DND-41 (cell line): ENCODE results near the gene BEND5.

Experiments
- ATAC-seq: fragments of 200-7000 bp; cut with Tn5 transposase; 3 replicates; pipeline ENCODE4 v1.9.1; 2021; ENCODE audit warnings: low read depth; ENCODE audit not compliant: insufficient read depth
- DNase-seq: peaks from one replicate; pipeline ENCODE4 v3.0.0-alpha.2; 2020
- H2AFZ ChIP-seq: 2 replicates; pipeline ENCODE4 v1.6.0; 2012; ENCODE audit warnings: low read depth, low read length
- H3K27ac ChIP-seq: 2 replicates; pipeline ENCODE4 v1.5.1; 2012; ENCODE audit warnings: low read length, inconsistent platforms
- H3K27me3 ChIP-seq: fragments of 200-600 bp; sonication (generic); 2 replicates; pipeline ENCODE4 v1.6.0; 2012; ENCODE audit warnings: low read length, mild to moderate bottlenecking, inconsistent platforms; ENCODE audit not compliant: insufficient read depth, poor library complexity
- H3K36me3 ChIP-seq: 2 replicates; pipeline ENCODE4 v1.5.1; 2012; ENCODE audit warnings: low read length, inconsistent platforms; ENCODE audit not compliant: insufficient read depth
- H3K4me1 ChIP-seq: 2 replicates; pipeline ENCODE4 v1.5.1; 2012; ENCODE audit warnings: mild to moderate bottlenecking, low read length; ENCODE audit not compliant: insufficient read depth
- H3K4me2 ChIP-seq: 2 replicates; pipeline ENCODE4 v1.6.0; 2012; ENCODE audit warnings: mild to moderate bottlenecking, moderate library complexity, low read length, inconsistent platforms; ENCODE audit not compliant: insufficient read depth
- H3K4me3 ChIP-seq, 2 experiments: fragments of 200-600 bp in 1 of 2; shearing (Covaris generic) in 1 of 2; 2 replicates each; pipeline ENCODE4 v1.5.1; 2012 to 2016; ENCODE audit warnings: inconsistent platforms in 2 of 2, low read length in 2 of 2, mild to moderate bottlenecking in 2 of 2, low read depth in 1 of 2, moderate library complexity in 1 of 2
- H3K79me2 ChIP-seq: 2 replicates; pipeline ENCODE4 v1.6.0; 2012; ENCODE audit warnings: low read length, inconsistent platforms; ENCODE audit not compliant: insufficient read depth
- H3K9ac ChIP-seq: 2 replicates; pipeline ENCODE4 v1.6.0; 2012; ENCODE audit warnings: low read depth, mild to moderate bottlenecking, inconsistent platforms, low read length, moderate library complexity
- H3K9me3 ChIP-seq: 2 replicates; pipeline ENCODE4 v1.5.1; 2012; ENCODE audit warnings: low read length, moderate library complexity, mild to moderate bottlenecking, inconsistent platforms; ENCODE audit not compliant: insufficient read depth, severe bottlenecking
- H4K20me1 ChIP-seq: 2 replicates; pipeline ENCODE4 v1.6.0; 2012; ENCODE audit warnings: low read length; ENCODE audit not compliant: insufficient read depth
- CTCF ChIP-seq: IDR thresholded peaks from 2 replicates; pipeline ENCODE4 v1.5.1; 2012; ENCODE audit warnings: borderline replicate concordance, low read length, moderate library complexity, mild to moderate bottlenecking; ENCODE audit not compliant: poor library complexity, severe bottlenecking; ENCODE audit errors: extremely low read depth
- EZH2 ChIP-seq: IDR thresholded peaks from 3 replicates; pipeline ENCODE4 v1.6.1; 2012; ENCODE audit warnings: borderline replicate concordance, low read depth, mild to moderate bottlenecking, moderate library complexity, low read length, inconsistent platforms; ENCODE audit not compliant: severe bottlenecking

BEND5 gene

GRCh38 chr1:48710318-48710717 lies 66.4 kb downstream of the BEND5 start:
- H3K9ac ChIP-seq: no peak overlapping the region
- no peaks in the 10 kb centered on the region for H3K4me1 ChIP-seq
- H3K36me3 ChIP-seq: no peaks in the 10 kb centered on the region
- no peak for TF ChIP-seq EZH2
- no peak for TF ChIP-seq CTCF
- ATAC-seq: no peak
- no peak overlapping the region for H3K27ac ChIP-seq
- no peak for DNase-seq
- no peaks in the 10 kb centered on the region for H4K20me1 ChIP-seq
- H2AFZ ChIP-seq: no peak overlapping the region
- no peak overlapping the region for H3K4me3 ChIP-seq
- H3K79me2 ChIP-seq: no peaks in the 10 kb centered on the region
- H3K4me2 ChIP-seq: no peak overlapping the region
- H3K27me3 ChIP-seq: peaks cover 2% of the 10 kb centered on the region
- H3K9me3 ChIP-seq: no peaks in the 10 kb centered on the region

- DNase-seq (no peak), ATAC-seq (no peak)
- H3K4me2 ChIP-seq: no peak overlapping the region
- H3K9ac ChIP-seq: no peak overlapping the region
- no peaks in the 10 kb centered on the region for H3K9me3 ChIP-seq
- H2AFZ ChIP-seq: no peak overlapping the region
- no peaks in the 10 kb centered on the region for H4K20me1 ChIP-seq
- no peak overlapping the region for H3K27ac ChIP-seq
- TF ChIP-seq EZH2 (no peak), CTCF (no peak)
- peaks cover 7% of the 10 kb centered on the region for H3K27me3 ChIP-seq
- H3K79me2 ChIP-seq: no peaks in the 10 kb centered on the region
- H3K4me1 ChIP-seq: no peaks in the 10 kb centered on the region
- H3K4me3 ChIP-seq: no peak overlapping the region
- no peaks in the 10 kb centered on the region for H3K36me3 ChIP-seq
These were observed 72.0 kb downstream of the BEND5 start for GRCh38 chr1:48704736-48705135.

- no peak overlapping the region for H3K9ac ChIP-seq
- no peak overlapping the region for H3K27ac ChIP-seq
- no peaks in the 10 kb centered on the region for H4K20me1 ChIP-seq
- no peak overlapping the region for H3K4me3 ChIP-seq
- H3K27me3 ChIP-seq: peaks cover 7% of the 10 kb centered on the region
- DNase-seq (no peak), ATAC-seq (no peak)
- no peak overlapping the region for H3K4me2 ChIP-seq
- no peaks in the 10 kb centered on the region for H3K36me3 ChIP-seq
- no peak for TF ChIP-seq EZH2
- no peak for TF ChIP-seq CTCF
- H2AFZ ChIP-seq: no peak overlapping the region
- no peaks in the 10 kb centered on the region for H3K9me3 ChIP-seq
- H3K4me1 ChIP-seq: no peaks in the 10 kb centered on the region
- no peaks in the 10 kb centered on the region for H3K79me2 ChIP-seq
These were observed 75.2 kb downstream of the BEND5 start for GRCh38 chr1:48701445-48701844.

- no peaks in the 10 kb centered on the region for H4K20me1 ChIP-seq
- H3K9me3 ChIP-seq: no peaks in the 10 kb centered on the region
- no peak overlapping the region for H3K27ac ChIP-seq
- H3K4me3 ChIP-seq: no peak overlapping the region
- H3K27me3 ChIP-seq: peaks cover 22% of the 10 kb centered on the region
- DNase-seq (peak; percentile 64), ATAC-seq (peak; percentile 62; the same call in 2 of the 3 replicates)
- H2AFZ ChIP-seq: no peak overlapping the region
- no peaks in the 10 kb centered on the region for H3K79me2 ChIP-seq
- no peaks in the 10 kb centered on the region for H3K4me1 ChIP-seq
- TF ChIP-seq CTCF: peak; percentile 96
- TF ChIP-seq EZH2: no peak
- H3K4me2 ChIP-seq: no peak overlapping the region
- no peaks in the 10 kb centered on the region for H3K36me3 ChIP-seq
- no peak overlapping the region for H3K9ac ChIP-seq
These were observed 79.5 kb downstream of the BEND5 start for GRCh38 chr1:48697066-48697707.
